Neural cell (in vitro differentiated cells): ENCODE data around the gene BBS1. TPM values are rescaled to one million over a fixed set of nuclear protein-coding genes. Genes with fewer than 3 reads are reported as not detected.

Experiments
- H2AFZ ChIP-seq: fragments of 200-600, 300-800 bp; sonication (generic), shearing (Covaris generic); 2 replicates; pipeline ENCODE4 v1.6.0; 2014; ENCODE audit warnings: low read depth, mild to moderate bottlenecking, antibody characterized with exemption, low read length, moderate library complexity
- H3F3A ChIP-seq: fragments of 200-600 bp; shearing (Covaris generic); 2 replicates; pipeline ENCODE4 v1.6.1; 2016; ENCODE audit warnings: mild to moderate bottlenecking, moderate library complexity, mixed read lengths, antibody characterized with exemption, low read length; ENCODE audit not compliant: insufficient read depth, poor library complexity, severe bottlenecking
- H3K27ac ChIP-seq: fragments of 200-600, 300-800 bp; sonication (generic), shearing (Covaris generic); 2 replicates; pipeline ENCODE4 v1.5.1; 2014; ENCODE audit warnings: mild to moderate bottlenecking, low read length, moderate library complexity
- H3K27me3 ChIP-seq: fragments of 300-800, 200-600 bp; sonication (generic), shearing (Covaris generic); 2 replicates; pipeline ENCODE4 v1.6.0; 2014; ENCODE audit warnings: mild to moderate bottlenecking, low read depth, low read length, moderate library complexity; ENCODE audit not compliant: insufficient read depth
- H3K36me3 ChIP-seq: fragments of 300-800, 200-600 bp; sonication (generic), shearing (Covaris generic); 2 replicates; pipeline ENCODE4 v1.5.1; 2014; ENCODE audit warnings: mild to moderate bottlenecking, antibody characterized with exemption, low read length, moderate library complexity; ENCODE audit not compliant: insufficient read depth
- H3K4me2 ChIP-seq: fragments of 300-800, 200-600 bp; sonication (generic), shearing (Covaris generic); 2 replicates; pipeline ENCODE4 v1.6.0; 2014; ENCODE audit warnings: mild to moderate bottlenecking, low read length
- H3K4me3 ChIP-seq: fragments of 300-800, 200-600 bp; sonication (generic), shearing (Covaris generic); 2 replicates; pipeline ENCODE4 v1.5.1; 2014; ENCODE audit warnings: mild to moderate bottlenecking, low read length, moderate library complexity
- H3K79me2 ChIP-seq: fragments of 200-600 bp; shearing (Covaris generic); replicated peaks from 2 replicates; pipeline ENCODE4 v1.6.0; 2014; ENCODE audit warnings: mild to moderate bottlenecking, low read length, moderate library complexity; ENCODE audit not compliant: insufficient read depth
- H3K9ac ChIP-seq: fragments of 300-800, 200-600 bp; sonication (generic), shearing (Covaris generic); 2 replicates; pipeline ENCODE4 v1.6.1; 2016; ENCODE audit warnings: mild to moderate bottlenecking, low read length, mixed read lengths
- H3K9me2 ChIP-seq: fragments of 200-600 bp; shearing (Covaris generic); 2 replicates; pipeline ENCODE4 v1.6.1; 2016; ENCODE audit warnings: mild to moderate bottlenecking, low read length, mixed read lengths; ENCODE audit not compliant: insufficient read depth
- H3K9me3 ChIP-seq: fragments of 200-600, 300-800 bp; sonication (generic), shearing (Covaris generic); 2 replicates; pipeline ENCODE4 v1.6.1; 2016; ENCODE audit warnings: mild to moderate bottlenecking, mixed run types, low read length, moderate library complexity, mixed read lengths
- H4K20me1 ChIP-seq: fragments of 200-600 bp; shearing (Covaris generic); 2 replicates; pipeline ENCODE4 v1.6.1; 2016; ENCODE audit warnings: mild to moderate bottlenecking, mixed run types; ENCODE audit not compliant: insufficient read depth
- CTCF ChIP-seq: fragments of 450-650 bp; IDR thresholded peaks from 2 replicates; pipeline ENCODE4 v1.5.1; 2014; ENCODE audit warnings: antibody characterized with exemption, mild to moderate bottlenecking, moderate library complexity; ENCODE audit not compliant: poor library complexity, severe bottlenecking
- EP300 ChIP-seq: fragments of 450-650 bp; conservative IDR thresholded peaks from 2 replicates; pipeline ENCODE4 v1.6.1; 2014; ENCODE audit warnings: antibody characterized with exemption, mild to moderate bottlenecking, moderate library complexity; ENCODE audit not compliant: poor library complexity, severe bottlenecking
- EZH2 ChIP-seq: fragments of 200-600, 300-800 bp; shearing (Covaris generic), sonication (generic); IDR thresholded peaks from 2 replicates; pipeline ENCODE4 v1.6.1; 2014; ENCODE audit warnings: antibody characterized with exemption, low read length, borderline replicate concordance, mild to moderate bottlenecking; ENCODE audit not compliant: insufficient read depth, poor library complexity, severe bottlenecking
- MXI1 ChIP-seq: fragments of 450-650 bp; conservative IDR thresholded peaks from 2 replicates; pipeline ENCODE4 v1.6.1; 2014; ENCODE audit warnings: antibody characterized with exemption, mild to moderate bottlenecking; ENCODE audit not compliant: poor library complexity, severe bottlenecking
- POLR2AphosphoS5 ChIP-seq: IDR thresholded peaks from 2 replicates; pipeline ENCODE4 v1.6.1; 2012
- RAD21 ChIP-seq: fragments of 450-650 bp; conservative IDR thresholded peaks from 2 replicates; pipeline ENCODE4 v1.6.1; 2014; ENCODE audit warnings: antibody characterized with exemption, mild to moderate bottlenecking, moderate library complexity
- REST ChIP-seq: IDR thresholded peaks from 2 replicates; pipeline ENCODE4 v1.6.1; 2012; ENCODE audit warnings: borderline replicate concordance
- SMC3 ChIP-seq: fragments of 450-650 bp; conservative IDR thresholded peaks from 2 replicates; pipeline ENCODE4 v1.6.1; 2014; ENCODE audit warnings: antibody characterized with exemption, mild to moderate bottlenecking, moderate library complexity; ENCODE audit not compliant: poor library complexity
- TAF1 ChIP-seq: IDR thresholded peaks from 2 replicates; pipeline ENCODE4 v1.6.1; 2012; ENCODE audit warnings: low read depth
- polyA plus RNA-seq: library from polyadenylated mRNA; depleted of rRNA; stranded (reverse); fragments of >200 nt; gene quantifications from 2 replicates; pipeline ENCODE4 v1.2.3, GENCODE V29; 2014

Gene BBS1
- polyA plus RNA-seq, 1 donor from 2014 or later, result 69.5 TPM

DNA sequence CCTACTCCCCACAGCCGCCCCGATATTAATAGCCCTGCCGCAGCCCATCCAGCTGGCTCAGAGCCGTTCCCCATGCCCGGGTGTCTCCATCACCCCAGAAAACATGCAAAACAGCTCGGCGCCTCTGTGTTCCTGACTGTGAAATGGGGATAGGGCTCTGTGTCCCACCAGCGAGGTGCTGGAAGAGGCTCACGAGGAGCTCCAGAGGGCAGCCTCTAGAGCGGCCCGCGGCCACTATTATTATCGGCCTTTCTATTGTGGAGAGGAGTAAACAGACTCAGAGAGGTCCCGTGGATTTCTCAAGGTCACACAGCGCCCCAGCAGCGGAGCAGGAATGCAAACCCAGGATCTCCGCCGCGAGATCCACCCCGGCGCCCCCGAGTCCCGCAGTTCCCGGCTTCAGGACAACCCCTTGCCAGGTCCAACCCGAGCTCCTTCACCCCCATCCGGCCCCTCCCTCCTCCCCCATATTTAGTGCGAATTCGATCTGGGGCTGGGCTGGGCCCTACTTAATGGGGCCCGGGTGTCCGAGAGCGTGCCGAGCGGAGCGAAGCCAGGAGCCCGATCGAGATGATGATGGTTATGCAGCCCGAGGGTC, 36.0 kb downstream of the BBS1 start, which contains the start of gene ACTN3:
Gene ACTN3 (plus strand): TSS at position 536 of the 598 bp plus-strand sequence. CDS start 35 bp downstream, at position 571.
- Histone ChIP-seq H3K27me3 (no peaks in the 10 kb centered on the region), H4K20me1 (no peaks in the 10 kb centered on the region), H2AFZ (peak within 1 kb of the TSS; percentile 48), H3K9me3 (no peaks in the 10 kb centered on the region), H3F3A (no peaks in the 10 kb centered on the region), H3K9ac (peak within 1 kb of the TSS; percentile 86), H3K9me2 (no peaks in the 10 kb centered on the region), H3K79me2 (no peaks in the 10 kb centered on the region), H3K36me3 (no peaks in the 10 kb centered on the region), H3K4me2 (peak within 1 kb of the TSS; percentile 87), H3K4me3 (peak within 1 kb of the TSS; percentile 81), H3K27ac (no peak within 1 kb of the TSS)
- TF ChIP-seq REST, result peak; percentile 27
- TF ChIP-seq EZH2, result no peak
- TF ChIP-seq POLR2AphosphoS5, result no peak

DNA sequence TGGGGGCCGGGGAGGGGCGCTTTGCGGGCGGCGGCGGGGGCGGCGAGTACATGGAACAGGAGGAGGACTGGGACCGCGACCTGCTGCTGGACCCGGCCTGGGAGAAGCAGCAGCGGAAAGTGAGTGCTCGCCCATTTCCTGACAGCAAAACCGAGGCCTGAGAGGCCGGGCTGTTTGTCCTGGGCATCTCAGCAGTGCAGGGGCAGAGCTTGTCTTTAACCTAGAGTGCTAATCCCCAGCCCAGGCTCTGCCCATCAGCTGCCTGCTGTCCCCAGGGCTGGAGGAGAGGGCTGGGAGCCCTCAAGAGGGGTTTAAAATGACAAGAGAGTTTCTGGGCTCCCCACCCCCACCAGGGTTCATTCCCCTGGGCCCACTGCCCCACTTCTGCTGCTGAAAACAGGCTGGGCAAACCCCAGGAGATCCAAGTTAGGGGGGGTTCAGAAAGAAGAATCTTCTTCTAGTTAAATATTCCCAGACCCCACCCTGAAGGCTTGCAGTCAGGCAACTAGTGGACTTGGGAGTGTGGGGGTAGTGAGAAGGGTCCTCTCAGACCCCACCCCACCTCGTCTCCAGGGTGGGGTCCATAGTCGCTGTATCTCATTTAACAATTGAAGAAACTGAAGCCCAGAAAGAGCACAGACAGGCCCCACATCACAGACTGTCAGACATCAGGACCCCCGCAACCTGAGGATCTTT, 36.7 kb downstream of the BBS1 start:
- no peaks in the 10 kb centered on the region for H3K36me3 ChIP-seq
- TF ChIP-seq SMC3, result no peak
- TF ChIP-seq RAD21, result no peak
- TF ChIP-seq MXI1, result no peak
- no peak for TF ChIP-seq REST
- TF ChIP-seq TAF1, result no peak
- TF ChIP-seq EP300, result no peak
- TF ChIP-seq EZH2, result no peak
- no peak for TF ChIP-seq CTCF
- no peak for TF ChIP-seq POLR2AphosphoS5
- H3K9me2 ChIP-seq, result no peaks in the 10 kb centered on the region
- no peak overlapping the region for H3K4me3 ChIP-seq
- no peak overlapping the region for H3K4me2 ChIP-seq
- no peaks in the 10 kb centered on the region for H3K79me2 ChIP-seq
- H3K9ac ChIP-seq, result no peak overlapping the region
- H3K27me3 ChIP-seq, result no peaks in the 10 kb centered on the region
- H3K9me3 ChIP-seq, result no peaks in the 10 kb centered on the region
- no peaks in the 10 kb centered on the region for H3F3A ChIP-seq
- no peaks in the 10 kb centered on the region for H4K20me1 ChIP-seq
- no peak overlapping the region for H3K27ac ChIP-seq
- H2AFZ ChIP-seq, result no peak overlapping the region
